HG03565 (cell line): Measurements from ENCODE around the gene ADRB1.

Source experiments
- ATAC-seq: cut with Tn5 transposase; IDR thresholded peaks from one replicate; pipeline ENCODE4 v1.9.1; 2021; ENCODE audit warnings: mild to moderate bottlenecking, moderate library complexity; ENCODE audit not compliant: unreplicated experiment

Gene ADRB1

GRCh38 chr10:114084215-114084614, 40.5 kb downstream of the ADRB1 start:
- ATAC-seq, result no peak

- no peak for ATAC-seq
These were observed 43.6 kb downstream of the ADRB1 start for GRCh38 chr10:114087255-114087654.

GRCh38 chr10:114087655-114088054, 44.0 kb downstream of the ADRB1 start:
- no peak for ATAC-seq

- ATAC-seq, result peak; percentile 34
These were observed 51.1 kb downstream of the ADRB1 start for GRCh38 chr10:114094795-114095194.

GRCh38 chr10:114095559-114096337, 52.1 kb downstream of the ADRB1 start:
- ATAC-seq, result peak; percentile 45
